ENCODE data around the gene ZNF445.

Gene ZNF445

DNA sequence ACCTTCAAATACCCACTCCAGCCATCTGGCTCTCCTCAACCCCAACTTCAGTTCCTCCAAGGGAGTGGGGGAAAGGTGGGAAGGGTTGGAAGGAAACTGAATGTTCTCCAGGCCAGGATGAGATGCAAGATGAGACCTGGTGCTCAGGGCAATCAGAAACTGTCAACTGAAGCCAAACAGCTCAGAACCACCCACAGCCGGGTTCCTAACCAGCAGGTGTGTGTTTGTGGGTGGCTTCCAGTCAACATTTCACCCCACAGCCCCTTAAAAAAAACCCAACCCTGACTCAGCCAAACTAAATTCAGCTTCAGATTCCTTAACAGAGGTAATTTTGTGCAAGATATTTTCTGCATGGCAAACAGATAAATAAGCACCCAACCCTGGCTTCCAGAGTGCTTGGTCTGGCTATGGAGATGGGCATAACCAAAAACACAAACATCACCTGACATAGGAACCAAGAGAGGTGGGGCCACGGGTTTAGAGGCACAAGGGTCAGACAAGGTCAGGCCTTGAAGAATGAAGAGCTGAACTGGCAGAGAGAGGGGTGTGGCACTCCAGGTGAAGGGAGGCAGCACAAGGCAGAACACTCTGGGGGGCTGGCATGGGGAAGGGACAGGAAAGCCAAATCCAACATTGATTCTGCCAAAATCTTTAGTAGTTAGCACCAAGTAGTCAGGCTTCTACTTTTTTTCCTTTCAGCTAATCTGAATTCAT, 34.7 kb downstream of the ZNF445 start:
- no peak overlapping the region for H4K91ac ChIP-seq (ENCODE audit: low read depth, low read length)
- H2AK5ac ChIP-seq (ENCODE audit: low read length), result no peak overlapping the region
- no peaks in the 10 kb centered on the region for H3K79me2 ChIP-seq (ENCODE audit: control insufficient read depth, insufficient read depth, low read length, poor library complexity)
- peaks cover 3 to 8% of the 10 kb centered on the region in 2 experiments for H3K4me1 ChIP-seq (ENCODE audit: control insufficient read depth in 1 of 2, insufficient read depth in 2 of 2, low read length in 2 of 2)
- no peak overlapping the region for H3K18ac ChIP-seq (ENCODE audit: low read length)
- WGBS (ENCODE audit: extremely low coverage, insufficient coverage, insufficient read length), result no CpG with 5 or more reads among the region's 2 CpGs
- no peak overlapping the region for H3K9ac ChIP-seq (ENCODE audit: low read length)
- H3K4ac ChIP-seq (ENCODE audit: low read depth, low read length), result no peak overlapping the region
- H3K27me3 ChIP-seq (ENCODE audit: insufficient read depth, low read length), result no peaks in the 10 kb centered on the region
- H3K14ac ChIP-seq (ENCODE audit: low read length), result no peak overlapping the region
- no peak overlapping the region for H4K8ac ChIP-seq (ENCODE audit: low read depth, low read length)
- H2AFZ ChIP-seq (ENCODE audit: insufficient read depth, low read length, poor library complexity), result no peak overlapping the region
- no peaks in the 10 kb centered on the region for H3K79me1 ChIP-seq (ENCODE audit: low read length)
- H3K9me3 ChIP-seq (ENCODE audit: insufficient read depth, low read depth, low read length), result no peaks in the 10 kb centered on the region
- peaks cover 27 to 35% of the 10 kb centered on the region in 2 experiments for H3K36me3 ChIP-seq (ENCODE audit: control insufficient read depth in 1 of 2, insufficient read depth in 2 of 2, low read length in 2 of 2)
- no peak for DNase-seq
- no peak overlapping the region for H3K27ac ChIP-seq (ENCODE audit: low read depth, low read length)
- H4K12ac ChIP-seq (ENCODE audit: low read depth, low read length), result no peak overlapping the region
- no peak overlapping the region for H2BK12ac ChIP-seq (ENCODE audit: low read length)
- no peak overlapping the region for H2BK120ac ChIP-seq (ENCODE audit: insufficient read depth, low read length, poor library complexity)
- no peak overlapping the region for H2BK5ac ChIP-seq (ENCODE audit: low read depth, low read length, poor library complexity)
- H3K4me2 ChIP-seq (ENCODE audit: low read length), result no peak overlapping the region
- no peak overlapping the region for H3K23ac ChIP-seq (ENCODE audit: low read length)
- no peak overlapping the region for H3K4me3 ChIP-seq (ENCODE audit: low read depth, low read length)

GRCh38 chr3:44439499-44440295, 37.8 kb downstream of the ZNF445 start:
- Histone ChIP-seq H4K8ac (ENCODE audit: low read depth, low read length) (no peak overlapping the region), H3K4me1 (ENCODE audit: control insufficient read depth in 1 of 2, insufficient read depth in 2 of 2, low read length in 2 of 2) (peaks cover 3 to 8% of the 10 kb centered on the region in 2 experiments), H4K12ac (ENCODE audit: low read depth, low read length) (no peak overlapping the region), H3K79me1 (ENCODE audit: low read length) (no peaks in the 10 kb centered on the region), H3K4me3 (ENCODE audit: low read depth, low read length) (no peak overlapping the region), H3K4me2 (ENCODE audit: low read length) (no peak overlapping the region), H3K79me2 (ENCODE audit: control insufficient read depth, insufficient read depth, low read length, poor library complexity) (no peaks in the 10 kb centered on the region), H3K27me3 (ENCODE audit: insufficient read depth, low read length) (no peaks in the 10 kb centered on the region), H3K36me3 (ENCODE audit: control insufficient read depth in 1 of 2, insufficient read depth in 2 of 2, low read length in 2 of 2) (peaks cover 8% of the 10 kb centered on the region in 2 experiments), H2AFZ (ENCODE audit: insufficient read depth, low read length, poor library complexity) (no peak overlapping the region), H2BK12ac (ENCODE audit: low read length) (no peak overlapping the region), H4K91ac (ENCODE audit: low read depth, low read length) (no peak overlapping the region), H3K18ac (ENCODE audit: low read length) (no peak overlapping the region), H3K4ac (ENCODE audit: low read depth, low read length) (no peak overlapping the region), H3K14ac (ENCODE audit: low read length) (no peak overlapping the region), H3K27ac (ENCODE audit: low read depth, low read length) (peak overlapping the region; percentile 32), H2BK5ac (ENCODE audit: low read depth, low read length, poor library complexity) (no peak overlapping the region), H3K9me3 (ENCODE audit: insufficient read depth, low read depth, low read length) (peaks cover 1% of the 10 kb centered on the region), H3K23ac (ENCODE audit: low read length) (no peak overlapping the region), H3K9ac (ENCODE audit: low read length) (no peak overlapping the region), H2BK120ac (ENCODE audit: insufficient read depth, low read length, poor library complexity) (no peak overlapping the region), H2AK5ac (ENCODE audit: low read length) (no peak overlapping the region)
- DNase-seq, result peak; percentile 13 to 49
- WGBS (ENCODE audit: extremely low coverage, insufficient coverage, insufficient read length), result no CpG with 5 or more reads among the region's 7 CpGs

DNA sequence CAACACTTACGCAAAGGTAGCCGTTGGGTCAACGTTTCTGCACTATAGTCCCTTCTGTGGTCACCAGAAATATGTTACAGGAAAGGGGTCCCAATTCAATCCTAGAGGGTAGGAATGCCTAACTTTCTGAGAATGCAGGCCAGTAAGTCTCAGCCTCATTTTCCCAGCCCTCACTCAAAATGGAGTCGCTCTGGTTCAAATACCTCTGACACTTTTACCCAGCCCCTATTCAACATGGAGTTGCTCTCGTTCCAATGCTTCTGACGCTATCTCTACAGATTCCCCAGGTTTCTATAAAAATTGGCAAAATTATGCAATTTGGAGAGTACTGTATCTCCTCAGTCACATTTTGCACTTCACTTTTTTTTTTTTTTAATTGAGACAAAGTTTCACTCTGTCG, 39.7 kb downstream of the ZNF445 start:
- no CpG with 5 or more reads among the region's 7 CpGs for WGBS (ENCODE audit: extremely low coverage, insufficient coverage, insufficient read length)

DNA sequence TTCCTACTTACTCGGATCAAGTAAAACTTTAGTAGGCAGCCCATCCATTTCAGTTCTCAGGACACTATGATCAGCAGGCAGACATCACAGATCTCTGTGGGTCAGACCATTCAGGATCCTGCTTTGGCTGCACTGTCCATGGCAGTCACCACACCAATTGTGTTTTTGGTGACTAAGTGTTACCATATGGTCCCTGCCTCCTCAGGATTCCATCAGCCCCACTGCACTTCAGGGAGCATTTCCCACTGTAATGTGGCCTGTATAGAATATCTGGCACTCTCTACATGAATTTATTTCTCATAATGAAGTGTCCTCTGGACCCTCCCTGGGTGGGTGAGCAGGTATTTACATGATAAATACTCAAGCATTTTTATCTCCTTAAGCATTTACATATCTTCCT, 41.3 kb downstream of the ZNF445 start:
- no peak overlapping the region for H4K12ac ChIP-seq (ENCODE audit: low read depth, low read length)
- no peak overlapping the region for H3K4me3 ChIP-seq (ENCODE audit: low read depth, low read length)
- no CpG with 5 or more reads among the region's 1 CpG for WGBS (ENCODE audit: extremely low coverage, insufficient coverage, insufficient read length)
- no peak overlapping the region for H2BK5ac ChIP-seq (ENCODE audit: low read depth, low read length, poor library complexity)
- H3K14ac ChIP-seq (ENCODE audit: low read length), result no peak overlapping the region
- H2AK5ac ChIP-seq (ENCODE audit: low read length), result no peak overlapping the region
- H3K36me3 ChIP-seq (ENCODE audit: control insufficient read depth in 1 of 2, insufficient read depth in 2 of 2, low read length in 2 of 2), result no peaks in the 10 kb centered on the region
- no peak overlapping the region for H3K18ac ChIP-seq (ENCODE audit: low read length)
- DNase-seq, result no peak
- no peak overlapping the region for H4K8ac ChIP-seq (ENCODE audit: low read depth, low read length)
- no peak overlapping the region for H3K23ac ChIP-seq (ENCODE audit: low read length)
- H3K9me3 ChIP-seq (ENCODE audit: insufficient read depth, low read depth, low read length), result peaks cover 1% of the 10 kb centered on the region
- no peak overlapping the region for H3K4ac ChIP-seq (ENCODE audit: low read depth, low read length)
- H3K9ac ChIP-seq (ENCODE audit: low read length), result no peak overlapping the region
- H3K27me3 ChIP-seq (ENCODE audit: insufficient read depth, low read length), result no peaks in the 10 kb centered on the region
- H4K91ac ChIP-seq (ENCODE audit: low read depth, low read length), result no peak overlapping the region
- H3K4me1 ChIP-seq (ENCODE audit: control insufficient read depth in 1 of 2, insufficient read depth in 2 of 2, low read length in 2 of 2), result peaks cover 3 to 8% of the 10 kb centered on the region in 2 experiments
- H3K27ac ChIP-seq (ENCODE audit: low read depth, low read length), result no peak overlapping the region
- no peak overlapping the region for H2AFZ ChIP-seq (ENCODE audit: insufficient read depth, low read length, poor library complexity)
- H2BK120ac ChIP-seq (ENCODE audit: insufficient read depth, low read length, poor library complexity), result no peak overlapping the region
- H3K79me1 ChIP-seq (ENCODE audit: low read length), result no peaks in the 10 kb centered on the region
- no peak overlapping the region for H2BK12ac ChIP-seq (ENCODE audit: low read length)
- H3K4me2 ChIP-seq (ENCODE audit: low read length), result no peak overlapping the region
- no peaks in the 10 kb centered on the region for H3K79me2 ChIP-seq (ENCODE audit: control insufficient read depth, insufficient read depth, low read length, poor library complexity)

More for the DNA sequence above, 39.7 kb downstream of the ZNF445 start:
- Histone ChIP-seq H3K79me1 (ENCODE audit: low read length) (no peaks in the 10 kb centered on the region), H3K4ac (ENCODE audit: low read depth, low read length) (no peak overlapping the region), H3K4me3 (ENCODE audit: low read depth, low read length) (no peak overlapping the region), H3K9me3 (ENCODE audit: insufficient read depth, low read depth, low read length) (peaks cover 1% of the 10 kb centered on the region), H2AFZ (ENCODE audit: insufficient read depth, low read length, poor library complexity) (no peak overlapping the region), H3K27me3 (ENCODE audit: insufficient read depth, low read length) (no peaks in the 10 kb centered on the region), H3K36me3 (ENCODE audit: control insufficient read depth in 1 of 2, insufficient read depth in 2 of 2, low read length in 2 of 2) (peaks cover under 1% of the 10 kb centered on the region in 2 experiments), H2AK5ac (ENCODE audit: low read length) (no peak overlapping the region), H3K4me1 (ENCODE audit: control insufficient read depth in 1 of 2, insufficient read depth in 2 of 2, low read length in 2 of 2) (peaks cover 3 to 8% of the 10 kb centered on the region in 2 experiments), H3K79me2 (ENCODE audit: control insufficient read depth, insufficient read depth, low read length, poor library complexity) (no peaks in the 10 kb centered on the region), H3K27ac (ENCODE audit: low read depth, low read length) (no peak overlapping the region), H2BK120ac (ENCODE audit: insufficient read depth, low read length, poor library complexity) (no peak overlapping the region), H3K9ac (ENCODE audit: low read length) (no peak overlapping the region), H2BK5ac (ENCODE audit: low read depth, low read length, poor library complexity) (no peak overlapping the region), H3K4me2 (ENCODE audit: low read length) (no peak overlapping the region), H4K8ac (ENCODE audit: low read depth, low read length) (no peak overlapping the region), H4K91ac (ENCODE audit: low read depth, low read length) (no peak overlapping the region), H3K18ac (ENCODE audit: low read length) (no peak overlapping the region), H3K23ac (ENCODE audit: low read length) (no peak overlapping the region), H4K12ac (ENCODE audit: low read depth, low read length) (no peak overlapping the region), H2BK12ac (ENCODE audit: low read length) (no peak overlapping the region), H3K14ac (ENCODE audit: low read length) (no peak overlapping the region)
- no peak for DNase-seq
